Spleen (tissue), 11 donors: ENCODE measurements around the gene PTPRT. TPM values are rescaled to one million over a fixed set of nuclear protein-coding genes. Genes with fewer than 3 reads are reported as not detected.

Experiments used
- DNase-seq: peaks from one replicate; pipeline ENCODE4 v3.0.0-alpha.2; 2020
- H3K27ac ChIP-seq, 8 donors: fragments of 200-600 bp; sonication (generic) in 7 of 8; 1 replicate in 4 of 8; 2 replicates in 4 of 8; pipeline versions ENCODE4 v1.5.0 to v1.8.0; 2016 to 2021; ENCODE audit warnings: inconsistent platforms in 4 of 8, mild to moderate bottlenecking in 4 of 8, moderate library complexity in 1 of 8
- H3K27me3 ChIP-seq, 7 donors: fragments of 200-600 bp; sonication (generic) in 6 of 7; replicated peaks in 1 of 7; 1 replicate in 4 of 7; 2 replicates in 3 of 7; pipeline versions ENCODE4 v1.5.0 to v1.8.0; 2016 to 2021; ENCODE audit warnings: inconsistent platforms in 3 of 7, mild to moderate bottlenecking in 1 of 7
- H3K36me3 ChIP-seq, 6 donors: fragments of 200-600 bp; sonication (generic) in 5 of 6; 1 replicate in 4 of 6; 2 replicates in 2 of 6; pipeline versions ENCODE4 v1.5.0 to v1.8.0; 2016 to 2021; ENCODE audit warnings: inconsistent platforms in 2 of 6
- H3K4me1 ChIP-seq, 6 donors: fragments of 200-600 bp; sonication (generic) in 5 of 6; 1 replicate in 3 of 6; 2 replicates in 3 of 6; pipeline versions ENCODE4 v1.5.0 to v1.8.0; 2016 to 2021; ENCODE audit warnings: inconsistent platforms in 3 of 6
- H3K4me3 ChIP-seq, 8 donors: fragments of 200-600 bp; sonication (generic) in 7 of 8; 1 replicate in 4 of 8; 2 replicates in 4 of 8; pipeline versions ENCODE4 v1.5.0 to v1.8.0; 2016 to 2021; ENCODE audit warnings: inconsistent platforms in 4 of 8, mild to moderate bottlenecking in 4 of 8, moderate library complexity in 2 of 8
- H3K9me3 ChIP-seq, 8 donors: fragments of 200-600 bp; sonication (generic) in 7 of 8; 1 replicate in 4 of 8; 2 replicates in 4 of 8; pipeline versions ENCODE4 v1.5.0 to v1.8.0; 2016 to 2021; ENCODE audit warnings: inconsistent platforms in 4 of 8
- CTCF ChIP-seq, 11 experiments: fragments of 200-600 bp in 7 of 11; fragments of 450-650 bp in 4 of 11; sonication (generic) in 4 of 11; IDR thresholded peaks in 8 of 11; conservative IDR thresholded peaks in 3 of 11; 1 replicate in 7 of 11; 2 replicates in 4 of 11; pipeline versions ENCODE4 v1.4.0 to v1.8.0; 2016 to 2021; ENCODE audit warnings: antibody characterized with exemption in 11 of 11, inconsistent platforms in 4 of 11, mild to moderate bottlenecking in 1 of 11
- POLR2A ChIP-seq, 3 donors: fragments of 450-650 bp; IDR thresholded peaks; one replicate each; pipeline ENCODE4 v1.5.1; 2017; ENCODE audit warnings: antibody characterized with exemption in 3 of 3, mild to moderate bottlenecking in 1 of 3
- POLR2AphosphoS5 ChIP-seq, 3 donors: sonication (generic); formaldehyde crosslinking; IDR thresholded peaks; one replicate each; pipeline ENCODE4 v1.5.1; 2017; ENCODE audit warnings: antibody characterized with exemption in 3 of 3
- WGBS, 5 donors: extraction: QIAGEN DNeasy Blood & Tissue Kit in 3 of 5; methylation state at CpG; one replicate each; pipeline versions ENCODE4 v1.1.5 to v1.1.7; 2013 to 2018; 5-methylcytosine and 5-hydroxymethylcytosine counted together
- intact Hi-C: fragments of 100-400 bp; cut with DNase I; formaldehyde crosslinking; loops from one replicate; pipeline ENCODE4 v1.15.0; 2023; ENCODE audit warnings: low total_unique reads
- polyA plus RNA-seq, 3 donors: library from polyadenylated mRNA; stranded (reverse); fragments of 200-250 nt; gene quantifications; one replicate each; pipeline ENCODE4 v1.2.1, GENCODE V29; 2013
- total RNA-seq, 7 donors: library from RNA; depleted of rRNA in 3 of 7; stranded (reverse); fragments of >200 nt in 3 of 7; fragmentation: NEBNext Ultra II Directional in 4 of 7; extraction: Animal tissue kit (Norgen Biotek cat#: 25700) in 4 of 7; gene quantifications; one replicate each; pipeline versions ENCODE4 v1.1.0 to v1.2.1, GENCODE V29; 2016 to 2021
- donor health status: healthy with polysubstance abuse.
- donor health status: DM: no; HTN: no; CAD: no; lungs with moderate emphysema.
- donor health status: DM: no; HTN: no; CAD: no.
- donor health status: Bipolar disorder and iron deficiency.
- donor health status: healthy.
- donor health status: DM: no; HTN: no; CAD: no.
- donor health status: DM: yes; HTN: yes; CAD: no.

Gene PTPRT
- total and polyA plus RNA-seq, 10 donors: 0.02 to 4.7 (median 1.2) TPM

GRCh38 chr20:42972591-42972990 is 217.1 kb downstream of the PTPRT start:
- no peak overlapping the region for H3K4me3 ChIP-seq
- H3K27ac ChIP-seq: no peak overlapping the region
- intact Hi-C loops: no loop called here
- no peaks in the 10 kb centered on the region for H3K36me3 ChIP-seq
- DNase-seq: no peak
- 85 to 95% (median 91%) methylated on average over 5 of the region's 5 CpGs for WGBS, 5 donors
- peaks cover 0 to 7% (median 0%) of the 10 kb centered on the region in 8 donors for H3K9me3 ChIP-seq
- peaks cover 0 to 10% (median 0%) of the 10 kb centered on the region in 7 donors for H3K27me3 ChIP-seq
- H3K4me1 ChIP-seq: no peaks in the 10 kb centered on the region
- TF ChIP-seq POLR2AphosphoS5 (IDR thresholded peaks at IDR 0.05) (no peak), POLR2A (IDR thresholded peaks at IDR 0.05) (no peak), CTCF (IDR thresholded peaks at IDR 0.05 in 8 of 11, conservative IDR thresholded peaks at IDR 0.05 in 3 of 11) (no peak)

DNA sequence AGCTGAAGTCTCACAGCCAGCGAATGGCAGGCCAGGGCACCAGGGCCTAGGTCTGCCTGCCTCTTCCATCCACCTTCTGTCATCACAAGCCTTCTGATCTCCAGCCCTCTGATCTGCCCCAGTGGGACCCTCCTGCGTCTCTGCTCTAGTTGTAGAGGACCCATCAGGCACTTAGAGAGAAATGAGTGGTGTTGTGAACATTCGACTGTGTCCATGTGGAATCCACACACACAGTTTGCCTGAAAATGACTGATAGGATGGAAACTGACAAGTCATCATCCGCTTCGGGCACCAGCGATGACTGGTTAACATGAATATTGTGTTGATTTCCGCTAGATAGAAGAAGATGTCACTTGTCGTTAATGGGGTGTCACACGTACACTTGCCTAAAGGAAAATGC is 221.0 kb downstream of the PTPRT start:
- no peak for DNase-seq
- Histone ChIP-seq H3K27ac (no peak overlapping the region), H3K4me1 (no peaks in the 10 kb centered on the region), H3K36me3 (no peaks in the 10 kb centered on the region), H3K9me3 (peaks cover 0 to 13% (median 0%) of the 10 kb centered on the region in 8 donors), H3K4me3 (no peak overlapping the region), H3K27me3 (no peaks in the 10 kb centered on the region)
- 90 to 95% (median 90%) methylated on average over 9 of the region's 9 CpGs for WGBS, 5 donors
- intact Hi-C loops: no loop called here
- no peak for TF ChIP-seq POLR2A (IDR thresholded peaks at IDR 0.05)
- no peak for TF ChIP-seq POLR2AphosphoS5 (IDR thresholded peaks at IDR 0.05)
- no peak for TF ChIP-seq CTCF (IDR thresholded peaks at IDR 0.05 in 8 of 11, conservative IDR thresholded peaks at IDR 0.05 in 3 of 11)

DNA sequence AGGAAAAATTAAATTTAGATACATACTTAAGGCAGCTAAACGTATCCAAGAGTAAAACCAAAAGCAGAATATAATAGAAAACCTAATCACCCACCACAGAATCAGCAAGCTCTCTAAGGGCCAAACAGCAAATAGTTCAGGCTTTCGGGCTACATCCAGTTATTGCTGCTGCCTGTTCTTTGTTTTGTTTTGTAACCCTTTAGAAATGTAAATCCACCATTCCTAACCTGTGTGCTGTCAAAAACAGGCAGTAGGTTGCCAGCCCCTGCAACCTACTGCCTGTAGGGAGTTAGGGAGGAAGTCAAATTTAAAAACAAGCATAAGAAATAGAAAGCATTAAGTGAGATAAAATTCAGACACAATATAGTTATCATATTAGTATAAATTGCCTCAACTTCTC is 225.9 kb downstream of the PTPRT start:
- TF ChIP-seq POLR2AphosphoS5 (IDR thresholded peaks at IDR 0.05) (no peak), CTCF (IDR thresholded peaks at IDR 0.05 in 8 of 11, conservative IDR thresholded peaks at IDR 0.05 in 3 of 11) (no peak), POLR2A (IDR thresholded peaks at IDR 0.05) (no peak)
- no peak for DNase-seq
- peaks cover 0 to 3% (median 0%) of the 10 kb centered on the region in 6 donors for H3K4me1 ChIP-seq
- H3K36me3 ChIP-seq: no peaks in the 10 kb centered on the region
- intact Hi-C loops: no loop called here
- no peaks in the 10 kb centered on the region for H3K27me3 ChIP-seq
- no peak overlapping the region for H3K4me3 ChIP-seq
- peaks cover 0 to 10% (median 0%) of the 10 kb centered on the region in 8 donors for H3K9me3 ChIP-seq
- no peak overlapping the region for H3K27ac ChIP-seq
- 55 to 70% (median 64%) methylated on average over 2 of the region's 2 CpGs for WGBS, 5 donors

DNA sequence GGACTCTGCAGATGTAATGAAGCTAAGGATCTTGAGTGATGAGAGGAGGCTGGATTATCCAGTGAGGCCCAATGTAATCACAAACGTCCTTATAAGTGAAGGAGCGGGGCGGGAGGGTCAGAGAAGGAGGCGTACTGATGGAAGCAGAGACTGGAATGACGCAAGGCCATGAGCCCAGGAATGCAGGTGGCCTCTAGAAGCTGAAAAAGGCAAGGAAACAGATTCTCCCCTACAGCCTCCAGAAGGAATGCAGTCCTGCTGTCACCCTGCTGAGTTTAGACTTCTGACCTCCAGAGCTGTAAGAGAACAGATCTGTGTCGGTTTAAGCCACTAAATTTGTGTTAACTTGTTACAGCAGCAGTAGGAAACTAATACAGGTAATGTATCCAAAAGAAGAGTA is 227.9 kb downstream of the PTPRT start:
- no peak for DNase-seq
- H3K4me3 ChIP-seq: no peak overlapping the region
- peaks cover 0 to 4% (median 0%) of the 10 kb centered on the region in 8 donors for H3K9me3 ChIP-seq
- intact Hi-C loops: no loop called here
- peaks cover 0 to 3% (median 0%) of the 10 kb centered on the region in 6 donors for H3K4me1 ChIP-seq
- TF ChIP-seq POLR2AphosphoS5 (IDR thresholded peaks at IDR 0.05) (no peak), CTCF (IDR thresholded peaks at IDR 0.05 in 8 of 11, conservative IDR thresholded peaks at IDR 0.05 in 3 of 11) (no peak), POLR2A (IDR thresholded peaks at IDR 0.05) (no peak)
- no peaks in the 10 kb centered on the region for H3K27me3 ChIP-seq
- WGBS, 5 donors: 68 to 80% (median 73%) methylated on average over 6 of the region's 6 CpGs
- H3K36me3 ChIP-seq: no peaks in the 10 kb centered on the region
- peak overlapping the region in 5 of 8 donors; percentile 27 to 69 (median 48) for H3K27ac ChIP-seq
